NAMALWA (cell line): ENCODE data around the gene ANAPC4.
A peak's percentile ranks its signal among the peaks of the same experiment; 100 is the strongest.

ENCODE experiments used
- DNase-seq: peaks from one replicate; pipeline ENCODE4 v3.0.0-alpha.2; 2015; ENCODE audit warnings: low spot score

ANAPC4 gene

DNA sequence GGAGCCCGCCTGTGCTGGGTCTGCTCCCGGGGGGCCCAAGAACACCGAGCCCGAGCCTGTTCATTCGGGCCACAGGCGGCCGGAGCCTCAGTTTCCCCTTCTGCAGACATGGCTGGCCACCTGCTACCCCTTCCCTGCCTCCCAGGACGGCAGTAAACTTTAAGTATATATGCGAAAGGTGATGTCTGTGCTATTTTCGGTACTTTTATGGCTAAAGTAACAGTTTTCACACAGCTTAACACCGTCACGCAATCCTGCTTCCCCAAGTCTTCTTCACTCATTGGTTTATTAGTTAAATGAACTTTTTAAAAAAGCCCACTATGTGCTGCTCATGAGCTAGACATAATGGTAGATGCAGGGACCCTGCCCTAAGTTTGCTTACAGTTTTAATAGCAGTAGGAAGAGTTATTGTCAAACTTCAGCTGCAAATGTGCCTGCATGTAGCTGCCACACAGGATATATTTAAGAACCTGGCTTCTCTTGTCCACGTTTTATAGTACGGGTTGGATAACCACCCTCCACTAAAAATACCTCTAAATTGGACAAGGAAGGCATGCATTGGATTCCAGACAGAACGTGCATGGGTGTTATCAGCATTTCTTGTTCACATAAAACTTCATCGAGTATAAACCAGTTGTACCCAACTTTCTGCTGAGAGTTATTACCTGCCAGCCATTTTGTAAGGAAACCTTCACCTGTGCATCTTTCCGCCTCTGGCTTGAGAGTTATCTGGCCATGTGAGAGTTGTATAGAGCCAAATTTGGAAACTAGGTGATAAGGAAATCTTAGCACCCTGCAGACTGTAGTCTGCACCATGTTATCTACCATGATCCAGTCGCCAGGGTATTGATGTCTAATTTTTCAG lies 741 bp downstream of the ANAPC4 start:
- peak; percentile 53 for DNase-seq

DNA sequence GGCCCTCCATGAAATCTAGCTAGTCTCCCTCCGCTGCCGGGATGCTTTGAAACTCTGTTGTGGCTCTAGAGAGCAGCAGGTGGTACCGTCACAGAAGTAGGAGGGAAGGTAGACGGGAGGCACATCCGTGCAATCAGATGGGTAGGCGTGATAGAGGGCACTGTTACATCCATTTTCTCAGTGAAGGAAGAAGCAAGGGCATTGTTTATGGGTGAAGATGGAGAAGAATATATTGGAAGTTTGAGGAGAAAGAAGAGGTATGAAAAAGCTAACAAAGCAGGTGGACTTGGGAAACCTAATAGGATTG lies 1.3 kb downstream of the ANAPC4 start:
- DNase-seq, result no peak

DNA sequence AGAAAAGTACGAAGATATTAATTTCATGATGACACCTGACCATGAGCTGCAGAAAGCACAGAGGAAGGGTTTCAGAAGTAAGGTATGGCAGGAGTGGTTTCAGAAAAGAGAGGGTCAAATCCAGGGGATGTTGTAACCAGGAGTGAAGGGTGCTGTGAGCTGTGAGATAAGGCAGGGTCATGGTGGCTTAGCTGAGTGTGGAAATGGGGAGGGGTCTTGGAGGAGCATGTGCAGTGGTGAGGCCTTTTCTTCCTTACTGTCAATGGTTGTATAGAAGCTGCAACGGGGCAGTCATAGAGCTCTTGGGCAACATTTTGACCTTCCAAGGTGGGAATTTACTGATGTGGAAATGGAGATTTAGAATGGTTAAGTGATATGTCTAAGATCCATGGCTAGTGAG lies 2.5 kb downstream of the ANAPC4 start:
- no peak for DNase-seq

DNA sequence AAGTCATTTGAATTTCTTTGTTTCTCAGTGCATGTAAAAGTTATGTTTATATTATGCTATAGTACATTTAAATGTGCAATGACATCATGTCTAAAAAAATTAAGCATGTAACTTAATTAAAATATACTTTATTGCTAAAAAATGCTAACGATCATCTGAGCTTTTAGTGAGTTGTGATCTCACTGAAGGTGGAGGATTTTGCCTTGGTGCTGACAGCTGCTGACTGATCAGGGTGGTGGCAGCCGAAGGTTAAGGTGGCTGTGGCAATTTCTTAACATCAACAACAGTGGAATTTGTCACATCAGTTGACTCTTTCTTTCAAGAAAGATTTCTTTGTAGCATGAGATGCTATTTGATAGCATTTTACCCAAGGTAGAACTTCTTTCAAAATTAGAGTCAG lies 6.6 kb downstream of the ANAPC4 start:
- DNase-seq, result no peak

DNA sequence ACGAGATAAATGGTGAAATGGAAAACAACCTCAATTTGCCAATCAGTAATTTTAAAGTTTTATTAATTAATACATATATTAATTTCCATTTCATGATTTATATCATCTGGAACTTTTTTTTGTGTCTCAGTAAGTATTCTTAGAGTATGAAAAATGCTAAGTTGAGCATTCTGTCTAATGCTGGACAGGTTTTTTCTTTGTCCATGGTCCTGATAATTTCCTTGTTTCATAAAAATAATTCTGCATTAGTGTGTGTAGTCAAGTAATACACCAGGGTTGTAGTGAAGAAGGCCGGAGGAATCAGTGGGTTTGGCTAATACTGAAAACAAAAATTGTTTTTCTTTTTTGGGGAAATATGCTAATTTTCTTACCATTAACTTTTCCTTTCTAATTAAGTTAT lies 9.9 kb downstream of the ANAPC4 start:
- no peak for DNase-seq

DNA sequence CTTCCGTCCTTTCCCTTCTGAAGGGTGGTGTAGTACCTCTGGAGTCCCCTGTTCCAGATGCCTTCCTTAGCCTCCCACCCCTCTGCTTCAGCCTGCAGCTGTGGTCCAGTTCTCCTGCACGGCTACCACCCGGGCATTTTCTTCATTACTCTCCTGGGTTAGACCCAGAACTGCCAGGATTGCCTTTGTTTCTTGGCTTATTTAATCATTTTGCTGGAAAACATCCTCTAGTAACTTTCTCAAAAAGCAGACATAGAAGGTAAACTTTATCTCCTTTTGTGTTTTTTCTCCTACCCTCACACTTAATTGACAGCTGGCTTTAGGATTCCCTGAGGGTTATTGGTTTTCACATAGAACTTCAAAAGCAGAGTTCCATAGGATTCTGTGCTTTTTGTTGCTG lies 20.2 kb downstream of the ANAPC4 start:
- DNase-seq, result no peak

DNA sequence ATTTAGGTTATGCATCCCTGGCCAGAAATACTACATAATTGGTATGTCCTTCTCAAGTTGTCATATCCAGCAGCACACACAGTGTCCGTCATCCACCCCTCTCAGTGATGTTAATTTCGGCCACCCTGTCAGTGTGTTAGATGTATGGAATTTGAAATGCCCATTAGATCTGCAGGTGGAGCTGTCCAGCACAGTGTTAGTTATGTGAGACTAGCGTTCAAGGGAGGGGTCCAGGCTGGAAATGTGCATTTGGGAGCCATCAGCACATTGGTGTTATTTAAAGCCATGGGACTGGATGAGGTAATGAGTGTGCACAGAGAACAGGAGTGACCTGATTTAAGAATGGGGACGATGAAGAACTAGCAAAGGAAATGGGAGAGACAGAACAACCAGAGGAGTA lies 22.4 kb downstream of the ANAPC4 start:
- no peak for DNase-seq

DNA sequence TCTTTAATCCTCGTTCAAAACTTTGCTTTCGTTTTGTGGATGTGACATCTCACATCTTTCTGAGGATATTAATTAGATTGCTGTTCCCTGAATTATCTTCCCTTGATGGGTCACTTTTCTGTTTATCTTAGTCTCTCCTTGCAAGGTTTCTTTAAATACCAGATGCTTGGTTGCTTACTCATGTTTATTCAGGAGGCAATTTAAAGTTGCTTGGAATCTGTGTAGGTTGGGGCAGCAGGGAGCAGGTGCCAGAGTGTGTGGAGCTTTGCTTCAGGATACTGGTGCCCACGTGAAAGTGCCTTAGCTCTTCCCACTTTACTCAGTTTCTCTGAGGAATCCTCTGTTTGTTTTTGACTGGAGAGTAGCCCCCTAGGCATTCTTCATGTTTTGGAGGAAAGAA lies 24.0 kb downstream of the ANAPC4 start:
- no peak for DNase-seq

DNA sequence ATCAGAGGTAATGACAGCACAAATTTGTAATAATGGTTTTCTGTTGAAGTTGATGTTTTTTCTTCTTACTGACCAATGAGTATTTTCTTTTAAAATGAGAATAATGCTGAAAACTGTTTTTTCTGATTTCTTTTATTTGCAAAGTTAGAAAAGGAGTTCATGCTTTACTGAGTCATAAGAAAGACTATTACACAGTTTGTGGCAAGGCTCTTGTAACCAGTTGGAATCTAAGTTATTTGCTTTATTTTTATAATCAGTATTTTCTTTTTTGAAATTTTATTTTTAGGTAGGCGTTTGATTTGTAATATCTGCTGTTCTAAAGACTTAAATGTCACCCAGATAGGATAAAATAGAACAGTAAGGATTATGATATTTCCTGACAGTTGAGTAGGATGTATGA lies 25.5 kb downstream of the ANAPC4 start:
- DNase-seq, result no peak

DNA sequence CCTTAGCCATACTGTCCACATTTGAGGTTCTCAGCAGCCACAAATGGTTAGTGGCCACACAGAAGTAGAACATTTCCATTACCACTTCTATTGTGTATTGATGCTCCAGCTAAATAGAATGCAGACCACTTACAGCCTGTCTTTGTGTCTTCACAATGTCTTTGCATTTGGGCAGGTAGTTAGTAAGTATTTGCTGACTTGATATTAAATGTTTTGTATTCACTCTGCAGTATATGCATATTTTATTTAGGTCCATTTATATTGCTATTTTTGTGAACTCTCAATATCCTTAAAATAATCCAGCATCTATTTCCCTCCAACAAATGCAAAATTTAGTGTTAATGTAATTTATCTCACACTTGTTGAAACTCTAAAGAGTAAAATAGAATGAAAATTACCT lies 26.6 kb downstream of the ANAPC4 start:
- no peak for DNase-seq

DNA sequence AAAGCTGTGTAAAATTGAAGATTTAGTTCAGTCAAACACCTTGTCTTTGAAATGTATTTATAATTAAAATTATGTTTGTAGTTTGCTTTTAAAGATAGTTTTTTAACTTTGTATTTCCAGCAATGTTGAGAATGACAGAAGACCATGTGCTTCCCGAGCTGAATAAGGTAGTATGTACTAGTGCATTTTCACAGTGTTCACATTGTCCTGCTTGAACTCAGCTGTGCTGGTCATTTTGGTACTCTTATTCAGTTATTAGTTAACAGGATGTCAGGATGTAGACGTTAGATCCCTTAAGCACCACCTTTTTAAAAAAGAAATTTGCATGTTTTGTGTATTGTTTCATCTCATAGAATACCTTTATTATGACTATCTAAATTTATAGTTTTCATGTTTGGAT lies 28.4 kb downstream of the ANAPC4 start:
- DNase-seq, result no peak

DNA sequence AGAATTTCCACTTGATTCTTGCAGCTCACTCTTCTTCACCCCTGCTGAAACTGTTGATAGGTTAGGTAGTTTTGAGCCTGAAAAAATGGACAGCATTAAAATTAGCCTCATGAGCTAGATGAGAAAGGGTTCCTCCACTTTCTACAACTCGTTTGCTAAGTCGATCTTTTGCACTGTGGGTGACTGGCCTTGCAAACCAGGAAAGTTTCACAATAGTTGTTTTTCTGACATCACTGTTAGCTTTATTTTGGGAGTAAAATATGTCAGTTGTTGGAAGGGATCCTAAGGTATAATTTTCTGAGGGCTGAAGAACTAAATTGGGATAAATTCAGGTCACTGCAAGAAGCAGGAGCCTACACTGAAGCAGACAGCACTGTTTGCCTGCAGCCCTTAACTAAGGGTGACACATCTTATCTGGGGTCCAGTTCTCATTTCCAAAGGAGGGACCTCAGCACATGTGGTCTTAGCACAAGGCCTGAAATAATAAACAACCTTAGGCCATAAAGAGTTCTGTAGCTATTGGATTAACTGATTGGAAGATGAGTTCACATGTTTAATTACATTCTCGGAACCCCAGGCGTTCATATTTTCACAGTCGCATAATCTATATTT lies 29.1 kb downstream of the ANAPC4 start:
- DNase-seq, result no peak

DNA sequence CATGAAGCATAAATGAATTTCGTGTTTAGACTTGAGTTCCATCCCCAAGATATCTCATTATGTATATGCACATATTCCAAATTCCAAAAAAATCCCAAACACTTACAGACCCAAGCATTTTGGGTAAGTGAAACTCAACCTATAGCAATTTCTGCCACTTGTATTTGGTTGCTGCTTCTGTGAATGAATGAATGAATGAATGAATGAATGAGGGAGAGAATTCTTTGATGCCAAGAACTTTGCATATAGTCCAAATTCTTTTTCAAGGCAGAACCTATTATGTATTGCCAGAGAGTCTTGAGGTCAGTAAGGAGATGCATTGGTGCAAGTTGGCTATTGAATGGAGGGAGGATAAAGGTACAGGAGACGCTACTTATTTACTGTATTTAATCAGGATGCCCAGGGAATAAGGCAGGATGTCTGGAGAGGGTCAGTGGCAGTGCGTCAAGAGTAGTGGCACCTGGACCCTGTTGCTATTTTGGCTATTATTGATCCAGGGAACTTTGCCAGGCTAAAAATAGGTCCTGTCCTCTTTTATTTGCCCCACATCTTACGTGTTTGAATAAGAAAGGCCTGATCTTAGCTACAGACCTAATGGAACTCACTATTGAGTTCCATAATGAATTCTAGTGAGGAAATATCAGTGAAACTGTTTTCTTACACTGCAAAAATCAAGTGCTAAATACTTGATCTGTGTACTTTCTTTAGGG lies 33.9 kb downstream of the ANAPC4 start:
- DNase-seq, result no peak

DNA sequence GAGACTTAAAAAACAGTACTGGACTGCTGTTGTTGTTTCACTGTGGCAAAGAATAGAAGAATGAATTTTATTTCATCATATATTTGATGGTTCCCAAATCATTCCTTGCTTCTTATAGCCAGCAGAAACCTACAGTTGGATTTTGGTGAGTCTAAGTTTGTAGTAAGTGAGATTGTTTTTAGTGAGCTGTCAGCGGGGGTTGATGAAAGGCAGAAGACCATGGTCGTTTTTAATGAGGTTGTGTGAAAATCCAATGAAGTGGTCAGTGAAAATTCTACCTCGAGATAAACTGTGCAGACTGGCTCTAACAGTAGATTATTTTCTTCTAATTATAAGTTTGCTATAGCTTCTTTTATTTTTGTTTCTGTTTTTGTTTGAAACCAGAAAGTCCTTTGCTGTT lies 36.2 kb downstream of the ANAPC4 start:
- no peak for DNase-seq

DNA sequence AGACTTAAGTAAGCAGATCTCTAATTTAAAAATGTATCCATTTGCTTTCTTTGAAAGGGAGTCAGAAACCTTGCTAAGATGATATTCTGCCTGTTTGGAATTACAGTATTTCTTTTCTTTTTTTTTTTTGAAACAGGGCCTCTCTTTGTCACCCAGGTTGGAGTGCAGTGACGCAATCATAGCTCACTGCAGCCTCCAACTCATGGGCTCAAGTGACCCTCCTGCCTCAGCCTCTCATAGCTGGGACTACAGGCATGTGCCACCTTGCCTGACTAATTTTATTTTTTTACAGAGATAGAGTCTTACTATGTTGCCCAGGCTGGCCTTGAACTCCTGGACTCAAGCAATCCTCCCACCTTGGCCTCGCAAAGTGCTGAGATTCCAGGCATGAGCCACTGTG lies 40.0 kb downstream of the ANAPC4 start:
- DNase-seq, result no peak

DNA sequence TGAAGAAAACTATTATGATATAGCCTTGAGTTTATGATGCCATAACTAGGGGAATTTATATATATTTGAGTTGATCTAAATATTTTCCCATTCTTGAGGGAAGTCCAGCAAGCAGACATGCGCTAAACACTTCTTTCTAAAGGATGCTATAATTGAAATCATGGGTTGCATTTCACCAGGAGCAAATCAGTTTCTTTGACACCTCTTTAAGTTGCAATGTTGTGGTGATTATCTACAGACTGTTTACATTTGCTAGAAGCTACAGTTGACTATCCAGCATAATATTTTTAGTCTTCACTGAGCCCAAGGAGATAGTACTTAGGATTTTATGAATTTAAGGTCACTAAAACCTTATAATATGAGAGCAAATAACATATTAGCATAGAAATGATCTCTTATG lies 43.9 kb downstream of the ANAPC4 start:
- DNase-seq, result no peak

DNA sequence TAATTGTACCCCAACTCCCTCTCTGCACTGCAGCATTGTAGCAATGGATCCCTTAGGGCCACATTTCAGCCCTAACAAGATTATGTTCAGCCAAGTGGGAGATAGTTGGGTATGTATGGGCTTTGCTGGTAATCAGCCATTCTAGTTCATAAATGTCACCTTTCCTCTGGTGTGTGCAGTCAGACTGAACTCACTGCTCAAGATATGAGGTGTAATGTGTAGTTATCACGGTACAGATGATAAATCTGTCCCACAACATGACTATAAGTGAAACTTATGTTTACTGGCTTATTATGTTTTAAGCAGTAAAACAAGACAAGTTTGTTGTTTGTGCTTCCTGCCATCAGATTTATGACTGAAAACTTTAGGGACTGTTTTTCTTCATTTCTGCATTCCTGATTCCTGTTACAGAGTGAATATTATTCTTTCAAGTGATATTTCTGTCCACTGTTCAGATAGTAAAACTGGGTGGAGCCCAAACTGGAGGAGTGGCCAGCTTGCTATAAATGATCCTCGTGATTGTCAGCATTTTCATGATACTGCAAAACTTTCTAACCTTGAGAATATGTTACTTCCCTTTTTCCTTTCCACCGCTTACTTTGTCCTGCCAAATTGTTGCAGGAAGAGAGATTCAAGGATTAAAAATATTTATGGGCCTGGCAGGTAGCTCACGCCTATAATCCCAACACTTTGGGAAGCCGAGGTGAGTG lies 44.9 kb downstream of the ANAPC4 start:
- DNase-seq, result no peak

DNA sequence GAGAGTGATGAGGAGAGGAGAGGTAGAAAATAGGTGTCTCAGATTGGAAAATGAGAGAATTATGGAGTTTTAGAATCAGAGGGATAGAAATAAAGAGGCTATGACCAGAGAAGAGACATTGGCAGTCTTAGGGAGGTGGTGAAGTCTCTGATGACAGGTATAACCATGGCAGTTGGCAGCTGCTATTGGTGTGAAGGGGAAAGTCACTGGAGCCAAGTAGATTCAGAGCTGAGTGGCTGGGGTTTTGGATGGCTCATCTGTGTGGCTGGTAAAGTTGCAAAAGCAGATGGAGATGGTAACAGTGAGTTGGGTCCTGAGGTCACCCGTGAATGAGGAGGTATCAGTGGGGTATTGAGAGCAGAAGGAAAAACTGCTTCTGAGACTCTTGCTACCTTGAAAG lies 46.5 kb downstream of the ANAPC4 start:
- no peak for DNase-seq

DNA sequence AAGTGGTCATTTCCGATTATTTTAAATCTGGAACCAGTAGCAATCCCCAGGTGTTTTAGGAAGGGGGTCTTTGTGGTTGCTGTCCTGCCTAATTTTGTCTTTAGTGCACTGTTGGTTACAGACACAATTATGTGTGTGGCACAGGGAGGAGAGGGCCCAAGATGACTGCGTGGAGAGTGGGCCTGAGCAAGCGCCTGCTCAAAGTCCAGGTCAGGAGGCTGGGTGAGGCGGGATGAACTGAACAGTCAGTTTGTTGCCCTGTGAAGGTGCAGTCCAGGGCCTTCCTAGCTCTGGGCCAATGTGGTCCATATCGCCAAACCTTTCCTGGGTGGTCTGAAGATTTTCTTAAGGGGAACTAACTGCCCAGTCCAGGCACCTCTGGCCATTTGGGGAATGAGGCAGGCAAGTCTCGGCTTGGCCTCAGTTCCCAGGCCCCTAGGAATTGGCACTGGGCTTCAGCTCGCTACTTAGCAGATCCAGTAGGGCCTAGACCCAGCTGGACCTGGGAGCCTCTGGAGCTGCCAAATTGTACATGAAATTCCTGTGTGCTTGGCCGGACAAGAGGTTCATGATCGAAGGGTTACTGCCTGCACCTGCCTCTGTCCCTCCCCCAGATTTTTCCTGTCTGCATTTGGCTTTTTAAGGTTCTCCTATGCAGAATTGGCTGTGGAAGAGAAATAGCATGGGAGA lies 47.6 kb downstream of the ANAPC4 start:
- DNase-seq, result no peak

DNA sequence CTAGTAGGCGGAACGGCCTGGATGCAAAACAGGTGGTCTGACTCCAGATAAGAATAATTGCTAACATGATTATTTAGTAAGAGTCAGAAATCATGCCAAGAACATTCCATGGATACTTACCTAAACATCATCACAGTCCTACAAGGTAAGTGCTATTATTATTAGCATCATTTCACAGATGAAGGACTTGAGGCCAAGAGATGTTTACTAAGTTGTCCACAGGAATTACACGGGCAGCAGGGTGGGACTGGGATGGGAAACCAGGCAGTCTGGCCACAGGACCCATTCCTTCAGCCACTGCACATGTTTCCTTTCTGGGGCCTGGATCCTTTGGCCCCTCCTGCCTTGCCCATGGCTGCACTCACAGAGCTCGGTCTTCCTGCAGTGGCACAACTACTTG lies 48.3 kb downstream of the ANAPC4 start:
- no peak for DNase-seq

DNA sequence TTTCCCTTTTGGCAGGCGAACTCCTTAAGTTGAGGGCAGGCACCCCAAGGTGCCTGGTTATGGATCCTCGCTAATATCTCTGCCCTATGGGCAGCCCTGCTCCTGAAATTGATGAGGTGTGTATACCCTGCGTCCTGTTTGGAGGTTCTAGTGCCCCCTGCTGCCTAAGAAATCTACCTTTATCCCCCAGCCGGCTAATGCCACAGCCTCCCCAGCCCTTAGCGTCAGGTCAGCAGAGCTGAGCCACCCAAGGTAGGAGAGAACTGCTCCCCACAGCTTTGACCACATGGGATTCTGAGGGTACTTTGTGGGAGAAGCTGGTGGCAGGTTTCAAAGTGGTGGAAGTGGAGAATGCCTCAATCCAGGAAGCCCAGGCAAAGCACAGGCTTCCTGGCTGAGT lies 50.8 kb downstream of the ANAPC4 start:
- DNase-seq, result no peak

DNA sequence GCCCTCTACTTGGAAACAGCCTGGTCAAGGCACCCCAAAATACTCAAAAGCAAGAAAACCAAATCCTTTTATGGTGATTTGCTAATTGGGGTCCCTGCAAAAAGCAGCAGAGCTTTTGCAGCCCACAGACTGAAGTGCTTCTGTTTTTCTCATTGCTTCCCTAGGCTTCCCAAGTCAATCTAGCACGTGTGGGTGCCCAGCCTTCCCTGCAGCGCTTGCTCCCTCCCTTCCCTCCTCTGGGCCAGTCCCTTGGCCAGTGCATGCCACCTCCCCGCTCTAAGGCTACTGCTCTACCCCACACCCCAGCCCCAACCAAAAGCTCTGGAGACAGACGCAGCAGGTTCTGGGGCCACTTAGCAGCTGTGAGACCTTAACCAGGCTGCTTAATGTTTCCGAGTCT lies 53.6 kb downstream of the ANAPC4 start:
- DNase-seq, result no peak
